ENCODE measurements around the gene MAOB. TPM values are rescaled to one million over a fixed set of nuclear protein-coding genes. Genes with fewer than 3 reads are reported as not detected.

MAOB gene
- total and polyA plus RNA-seq, 2 donors (not counting 1 experiment from before 2014, with no cell fraction given), result not detected

DNA sequence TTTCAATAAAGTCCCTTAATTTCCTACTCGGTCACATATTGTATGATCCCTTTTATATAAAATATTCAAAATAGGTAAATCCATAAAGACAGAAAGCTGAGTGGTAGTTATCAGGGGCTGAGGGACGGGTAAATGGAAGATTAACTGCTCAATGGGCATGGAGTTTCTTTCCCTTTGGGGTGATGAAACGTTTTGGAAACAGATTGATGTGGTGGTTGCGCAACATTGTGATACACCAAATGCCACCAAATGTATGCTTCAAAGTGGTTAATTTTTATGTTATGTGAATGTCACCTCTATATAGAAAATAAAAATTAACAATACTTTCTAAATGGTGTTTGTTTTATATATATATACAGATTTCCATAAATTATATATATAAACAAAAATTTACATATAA, 15.0 kb upstream of the MAOB start:
- Histone ChIP-seq H3K4me2 (replicated peaks; ENCODE audit: low read depth, low read length, poor library complexity, severe bottlenecking) (no peak overlapping the region), H3K27me3 (replicated peaks in 1 of 4; ENCODE audit: control extremely low read depth in 1 of 4, control insufficient read depth in 3 of 4, insufficient read depth in 4 of 4, low read length in 3 of 4) (no peaks in the 10 kb centered on the region), H3K79me2 (ENCODE audit: control insufficient read depth, insufficient read depth, low read length) (no peaks in the 10 kb centered on the region), H4K20me1 (ENCODE audit: control insufficient read depth, insufficient read depth, low read length, poor library complexity, severe bottlenecking) (no peaks in the 10 kb centered on the region), H3K4me3 (ENCODE audit: control extremely low read depth in 1 of 5, extremely low read depth in 1 of 5, insufficient read depth in 1 of 5, low read depth in 2 of 5, low read length in 4 of 5) (no peak overlapping the region), H3K36me3 (replicated peaks in 1 of 2; ENCODE audit: control extremely low read depth in 1 of 2, control insufficient read depth in 1 of 2, extremely low read depth in 1 of 2, insufficient read depth in 2 of 2, low read length in 1 of 2) (no peaks in the 10 kb centered on the region), H3K4me1 (ENCODE audit: control insufficient read depth in 2 of 2, insufficient read depth in 2 of 2, low read length in 2 of 2) (no peaks in the 10 kb centered on the region), H3K9me3 (ENCODE audit: control extremely low read depth in 1 of 3, control insufficient read depth in 2 of 3, insufficient read depth in 1 of 3, low read length in 2 of 3) (no peaks in the 10 kb centered on the region), H3K9ac (ENCODE audit: low read length) (no peak overlapping the region), H2AFZ (ENCODE audit: insufficient read depth, low read depth, low read length, poor library complexity, severe bottlenecking) (no peak overlapping the region), H3K27ac (ENCODE audit: low read length in 2 of 2) (no peak overlapping the region)
- no peaks in the 10 kb centered on the region for H3K4me1 Mint-ChIP-seq
- H3K27ac Mint-ChIP-seq, result no peak overlapping the region
- peaks cover 2% of the 10 kb centered on the region for H3K27me3 Mint-ChIP-seq
- no peaks in the 10 kb centered on the region for H3K9me3 Mint-ChIP-seq (ENCODE audit: insufficient read depth)
- ChIA-PET CTCF (no interaction called here), POLR2A (no interaction called here)
- DNase-seq, result no peak
- no CpG with 5 or more reads among the region's 4 CpGs for WGBS (ENCODE audit: insufficient coverage)
- intact Hi-C loops (cut with micrococcal nuclease), result no loop called here
- H3K4me3 Mint-ChIP-seq, result no peak overlapping the region
- ATAC-seq (ENCODE audit: low read depth), result no peak
- TF ChIP-seq EZH2 (IDR thresholded peaks at IDR 0.05; ENCODE audit: borderline replicate concordance, insufficient read depth, low read depth, low read length, poor library complexity, severe bottlenecking), result no peak
- TF ChIP-seq, protein P1, sequence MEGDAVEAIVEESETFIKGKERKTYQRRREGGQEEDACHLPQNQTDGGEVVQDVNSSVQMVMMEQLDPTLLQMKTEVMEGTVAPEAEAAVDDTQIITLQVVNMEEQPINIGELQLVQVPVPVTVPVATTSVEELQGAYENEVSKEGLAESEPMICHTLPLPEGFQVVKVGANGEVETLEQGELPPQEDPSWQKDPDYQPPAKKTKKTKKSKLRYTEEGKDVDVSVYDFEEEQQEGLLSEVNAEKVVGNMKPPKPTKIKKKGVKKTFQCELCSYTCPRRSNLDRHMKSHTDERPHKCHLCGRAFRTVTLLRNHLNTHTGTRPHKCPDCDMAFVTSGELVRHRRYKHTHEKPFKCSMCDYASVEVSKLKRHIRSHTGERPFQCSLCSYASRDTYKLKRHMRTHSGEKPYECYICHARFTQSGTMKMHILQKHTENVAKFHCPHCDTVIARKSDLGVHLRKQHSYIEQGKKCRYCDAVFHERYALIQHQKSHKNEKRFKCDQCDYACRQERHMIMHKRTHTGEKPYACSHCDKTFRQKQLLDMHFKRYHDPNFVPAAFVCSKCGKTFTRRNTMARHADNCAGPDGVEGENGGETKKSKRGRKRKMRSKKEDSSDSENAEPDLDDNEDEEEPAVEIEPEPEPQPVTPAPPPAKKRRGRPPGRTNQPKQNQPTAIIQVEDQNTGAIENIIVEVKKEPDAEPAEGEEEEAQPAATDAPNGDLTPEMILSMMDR (IDR thresholded peaks at IDR 0.05), result no peak

DNA sequence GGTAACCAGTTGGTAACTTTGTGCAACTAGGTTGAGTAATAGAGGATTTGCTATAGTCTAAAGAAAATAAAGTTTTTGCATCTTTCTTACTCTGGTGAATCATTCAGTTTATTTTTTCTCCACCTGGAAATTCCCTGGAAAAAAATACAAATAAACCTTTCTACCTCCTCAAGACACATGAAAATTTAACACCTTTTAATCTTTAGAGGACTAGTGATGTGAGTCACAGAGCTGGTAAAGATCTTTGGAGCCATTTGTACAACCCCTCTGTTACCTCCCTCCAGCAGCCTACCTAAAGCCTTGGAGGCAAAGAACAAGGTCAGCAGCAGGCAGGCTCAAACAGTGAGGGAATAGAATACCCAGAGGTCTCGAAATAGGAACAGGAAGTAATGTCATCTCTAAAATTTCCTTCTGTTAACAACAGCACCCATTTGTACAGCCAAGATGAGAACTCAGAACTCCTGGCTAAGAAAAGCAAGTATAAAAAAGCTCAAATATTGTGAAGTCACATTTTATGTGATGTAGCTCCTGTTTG, 10.2 kb upstream of the MAOB start:
- Mint-ChIP-seq H3K4me3 (no peak overlapping the region), H3K9me3 (ENCODE audit: insufficient read depth) (peaks cover 3% of the 10 kb centered on the region), H3K27me3 (peaks cover 5% of the 10 kb centered on the region), H3K4me1 (no peaks in the 10 kb centered on the region), H3K27ac (no peak overlapping the region)
- CTCF ChIA-PET, result no interaction called here
- no peaks in the 10 kb centered on the region for H3K27me3 ChIP-seq (replicated peaks in 1 of 4; ENCODE audit: control extremely low read depth in 1 of 4, control insufficient read depth in 3 of 4, insufficient read depth in 4 of 4, low read length in 3 of 4)
- no peaks in the 10 kb centered on the region for H3K9me3 ChIP-seq (ENCODE audit: control extremely low read depth in 1 of 3, control insufficient read depth in 2 of 3, insufficient read depth in 1 of 3, low read length in 2 of 3)
- H2AFZ ChIP-seq (ENCODE audit: insufficient read depth, low read depth, low read length, poor library complexity, severe bottlenecking), result no peak overlapping the region
- no peaks in the 10 kb centered on the region for H3K79me2 ChIP-seq (ENCODE audit: control insufficient read depth, insufficient read depth, low read length)
- no peak for DNase-seq
- no peak overlapping the region for H3K4me3 ChIP-seq (ENCODE audit: control extremely low read depth in 1 of 5, extremely low read depth in 1 of 5, insufficient read depth in 1 of 5, low read depth in 2 of 5, low read length in 4 of 5)
- no peak for TF ChIP-seq EZH2 (IDR thresholded peaks at IDR 0.05; ENCODE audit: borderline replicate concordance, insufficient read depth, low read depth, low read length, poor library complexity, severe bottlenecking)
- TF ChIP-seq, protein P1 (IDR thresholded peaks at IDR 0.05), result no peak
- POLR2A ChIA-PET, result no interaction called here
- no peak overlapping the region for H3K9ac ChIP-seq (ENCODE audit: low read length)
- no peak overlapping the region for H3K4me2 ChIP-seq (replicated peaks; ENCODE audit: low read depth, low read length, poor library complexity, severe bottlenecking)
- intact Hi-C loops (cut with micrococcal nuclease), result no loop called here
- no peaks in the 10 kb centered on the region for H4K20me1 ChIP-seq (ENCODE audit: control insufficient read depth, insufficient read depth, low read length, poor library complexity, severe bottlenecking)
- no CpG with 5 or more reads among the region's 1 CpG for WGBS (ENCODE audit: insufficient coverage)
- no peak for ATAC-seq (ENCODE audit: low read depth)
- no peak overlapping the region for H3K27ac ChIP-seq (ENCODE audit: low read length in 2 of 2)
- no peaks in the 10 kb centered on the region for H3K36me3 ChIP-seq (replicated peaks in 1 of 2; ENCODE audit: control extremely low read depth in 1 of 2, control insufficient read depth in 1 of 2, extremely low read depth in 1 of 2, insufficient read depth in 2 of 2, low read length in 1 of 2)
- no peaks in the 10 kb centered on the region for H3K4me1 ChIP-seq (ENCODE audit: control insufficient read depth in 2 of 2, insufficient read depth in 2 of 2, low read length in 2 of 2)

All from B cell (primary cell).